OCI-LY3 (cell line): ENCODE measurements around the gene PARP8.

Experiments used
- CTCF ChIP-seq: fragments of 200-600, 300-600 bp; sonication (generic); IDR thresholded peaks from 2 replicates; pipeline ENCODE4 v1.5.1; 2014; ENCODE audit warnings: antibody characterized with exemption, low read length, low read depth
- EZH2phosphoT487 ChIP-seq: fragments of 200-600 bp; shearing (Covaris generic); IDR thresholded peaks from 2 replicates; pipeline ENCODE4 v1.6.1; 2018; ENCODE audit warnings: antibody characterized with exemption, mixed run types, low read depth

GRCh38 chr5:50843091-50843490 lies 176.7 kb downstream of the PARP8 start:
- TF ChIP-seq CTCF (no peak), EZH2phosphoT487 (no peak)
